Right ventricle myocardium superior (tissue), 1 donor: ENCODE measurements around the gene PDE5A. TPM values are rescaled to one million over a fixed set of nuclear protein-coding genes. Genes with fewer than 3 reads are reported as not detected.

ENCODE experiments used
- ATAC-seq: fragments of 200-7000 bp; cut with Tn5 transposase; one replicate; pipeline ENCODE4 v1.9.1; 2020; ENCODE audit warnings: mild to moderate bottlenecking; ENCODE audit not compliant: poor library complexity
- DNase-seq: peaks from one replicate; pipeline ENCODE4 v3.0.0-alpha.2; 2020
- intact Hi-C: fragments of 100-400 bp; cut with DNase I; formaldehyde crosslinking; loops from one replicate; pipeline ENCODE4 v1.11.2; 2022
- total RNA-seq: library from RNA; stranded (reverse); fragmentation: NEBNext Ultra II Directional; extraction: Animal tissue kit (Norgen Biotek cat#: 25700); gene quantifications from one replicate; pipeline ENCODE4 v1.2.1, GENCODE V29; 2021
- donor health status: DM: no; HTN: yes; CAD: no; lungs with severe emphysema.

PDE5A gene
- total RNA-seq, 1 donor from 2014 or later = 6.5 TPM

- no peak for ATAC-seq
- DNase-seq = no peak
- intact Hi-C loops = no loop called here
Measured at GRCh38 chr4:119598521-119598920, 30.1 kb downstream of the PDE5A start.

GRCh38 chr4:119597377-119597776, 31.2 kb downstream of the PDE5A start:
- intact Hi-C loops = no loop called here
- ATAC-seq (no peak), DNase-seq (no peak)

GRCh38 chr4:119593698-119594097, 34.9 kb downstream of the PDE5A start:
- DNase-seq (no peak), ATAC-seq (no peak)
- intact Hi-C loops = no loop called here

- no peak for ATAC-seq
Measured at GRCh38 chr4:119592830-119593229, 35.8 kb downstream of the PDE5A start.

GRCh38 chr4:119589165-119589564, 39.4 kb downstream of the PDE5A start:
- ATAC-seq (no peak), DNase-seq (no peak)
- intact Hi-C loops = no loop called here

More at GRCh38 chr4:119592830-119593229, 35.8 kb downstream of the PDE5A start:
- DNase-seq = no peak
- intact Hi-C loops = no loop called here

- no peak for ATAC-seq
- DNase-seq = no peak
- intact Hi-C loops = no loop called here
Measured at GRCh38 chr4:119587796-119588195, 40.8 kb downstream of the PDE5A start.

GRCh38 chr4:119585771-119586170, 42.8 kb downstream of the PDE5A start:
- ATAC-seq (no peak), DNase-seq (no peak)
- intact Hi-C loops = no loop called here

- intact Hi-C loops = no loop called here
- no peak for DNase-seq
- ATAC-seq = no peak
Measured at GRCh38 chr4:119581190-119581873, 47.3 kb downstream of the PDE5A start.

GRCh38 chr4:119580293-119580692, 48.3 kb downstream of the PDE5A start:
- intact Hi-C loops = no loop called here
- no peak for DNase-seq
- ATAC-seq = no peak

- ATAC-seq = no peak
- no peak for DNase-seq
- intact Hi-C loops = no loop called here
Measured at GRCh38 chr4:119579823-119580222, 48.8 kb downstream of the PDE5A start.

- intact Hi-C loops = no loop called here
- DNase-seq (no peak), ATAC-seq (no peak)
Measured at GRCh38 chr4:119570401-119570800, 58.2 kb downstream of the PDE5A start.

- intact Hi-C loops = loop anchor here (10.0 kb wide), 2 partner anchors 61 to 491 kb away; partner anchors contain the start of gene PDE5A
- DNase-seq = no peak
- no peak for ATAC-seq
Measured at GRCh38 chr4:119564106-119564505, 64.5 kb downstream of the PDE5A start.

- intact Hi-C loops = no loop called here
- DNase-seq (no peak), ATAC-seq (no peak)
Measured at GRCh38 chr4:119559044-119559647, 69.5 kb downstream of the PDE5A start.

- no peak for ATAC-seq
- DNase-seq = no peak
- intact Hi-C loops = no loop called here
Measured at GRCh38 chr4:119550857-119551532, 77.6 kb downstream of the PDE5A start.

- ATAC-seq (peak; percentile 20), DNase-seq (no peak)
- intact Hi-C loops = no loop called here
Measured at GRCh38 chr4:119549639-119550038, 79.0 kb downstream of the PDE5A start.

- intact Hi-C loops = no loop called here
- DNase-seq (no peak), ATAC-seq (no peak)
Measured at GRCh38 chr4:119543779-119544178, 84.8 kb downstream of the PDE5A start.

- intact Hi-C loops = no loop called here
- no peak for ATAC-seq
- DNase-seq = no peak
Measured at GRCh38 chr4:119543187-119543586, 85.4 kb downstream of the PDE5A start.

- ATAC-seq (no peak), DNase-seq (no peak)
- intact Hi-C loops = no loop called here
Measured at GRCh38 chr4:119540249-119540648, 88.4 kb downstream of the PDE5A start.

GRCh38 chr4:119537586-119537985, 91.0 kb downstream of the PDE5A start:
- no peak for DNase-seq
- no peak for ATAC-seq
- intact Hi-C loops = no loop called here
